OCI-LY3 (cell line): ENCODE measurements around the gene RELN.

ENCODE experiments used
- H2AFZ ChIP-seq: fragments of 200-600, 300-600 bp; shearing (Covaris generic); 2 replicates; pipeline ENCODE4 v1.6.0; 2014; ENCODE audit warnings: antibody characterized with exemption, low read depth, low read length
- H3K27ac ChIP-seq: fragments of 200-600, 300-600 bp; sonication (generic); 2 replicates; pipeline ENCODE4 v1.5.1; 2014; ENCODE audit warnings: mild to moderate bottlenecking, low read length, moderate library complexity, mixed read lengths
- H3K27me3 ChIP-seq: fragments of 200-600, 300-600 bp; sonication (generic); 2 replicates; pipeline ENCODE4 v1.6.1; 2014; ENCODE audit warnings: low read depth, low read length, mixed read lengths
- H3K36me3 ChIP-seq: fragments of 200-600, 300-600 bp; sonication (generic); replicated peaks from 2 replicates; pipeline ENCODE3; 2014; ENCODE audit warnings: low read depth, low read length, mixed read lengths
- H3K4me1 ChIP-seq: fragments of 300-600, 200-600 bp; sonication (generic); 2 replicates; pipeline ENCODE4 v1.6.1; 2014; ENCODE audit warnings: low read length, mixed read lengths
- H3K4me2 ChIP-seq: fragments of 200-600, 300-600 bp; sonication (generic); 2 replicates; pipeline ENCODE4 v1.6.1; 2014; ENCODE audit warnings: low read length, mixed read lengths
- H3K4me3 ChIP-seq: fragments of 300-600, 200-600 bp; sonication (generic); 2 replicates; pipeline ENCODE4 v1.5.1; 2014; ENCODE audit warnings: antibody characterized with exemption, mild to moderate bottlenecking, low read length, moderate library complexity
- H3K79me2 ChIP-seq: fragments of 300-600, 200-600 bp; shearing (Covaris generic); 2 replicates; pipeline ENCODE4 v1.6.1; 2014; ENCODE audit warnings: mild to moderate bottlenecking, low read length, mixed read lengths
- H3K9ac ChIP-seq: fragments of 300-600, 200-600 bp; shearing (Covaris generic); 2 replicates; pipeline ENCODE4 v1.6.0; 2014; ENCODE audit warnings: mild to moderate bottlenecking, low read length, moderate library complexity
- H3K9me3 ChIP-seq: fragments of 200-600, 300-600 bp; shearing (Covaris generic); 2 replicates; pipeline ENCODE4 v1.6.1; 2014; ENCODE audit warnings: low read length, mixed read lengths; ENCODE audit not compliant: insufficient read depth
- H4K20me1 ChIP-seq: fragments of 200-600, 300-600 bp; sonication (generic); 2 replicates; pipeline ENCODE4 v1.6.1; 2016; ENCODE audit warnings: low read length, mixed read lengths; ENCODE audit not compliant: insufficient read depth
- EZH2phosphoT487 ChIP-seq: fragments of 200-600 bp; shearing (Covaris generic); IDR thresholded peaks from 2 replicates; pipeline ENCODE4 v1.6.1; 2018; ENCODE audit warnings: antibody characterized with exemption, mixed run types, low read depth
- TF ChIP-seq, protein P1 (sequence below): fragments of 200-600, 300-600 bp; sonication (generic); IDR thresholded peaks from 2 replicates; pipeline ENCODE4 v1.5.1; 2014; ENCODE audit warnings: antibody characterized with exemption, low read length, low read depth

The RELN gene

DNA sequence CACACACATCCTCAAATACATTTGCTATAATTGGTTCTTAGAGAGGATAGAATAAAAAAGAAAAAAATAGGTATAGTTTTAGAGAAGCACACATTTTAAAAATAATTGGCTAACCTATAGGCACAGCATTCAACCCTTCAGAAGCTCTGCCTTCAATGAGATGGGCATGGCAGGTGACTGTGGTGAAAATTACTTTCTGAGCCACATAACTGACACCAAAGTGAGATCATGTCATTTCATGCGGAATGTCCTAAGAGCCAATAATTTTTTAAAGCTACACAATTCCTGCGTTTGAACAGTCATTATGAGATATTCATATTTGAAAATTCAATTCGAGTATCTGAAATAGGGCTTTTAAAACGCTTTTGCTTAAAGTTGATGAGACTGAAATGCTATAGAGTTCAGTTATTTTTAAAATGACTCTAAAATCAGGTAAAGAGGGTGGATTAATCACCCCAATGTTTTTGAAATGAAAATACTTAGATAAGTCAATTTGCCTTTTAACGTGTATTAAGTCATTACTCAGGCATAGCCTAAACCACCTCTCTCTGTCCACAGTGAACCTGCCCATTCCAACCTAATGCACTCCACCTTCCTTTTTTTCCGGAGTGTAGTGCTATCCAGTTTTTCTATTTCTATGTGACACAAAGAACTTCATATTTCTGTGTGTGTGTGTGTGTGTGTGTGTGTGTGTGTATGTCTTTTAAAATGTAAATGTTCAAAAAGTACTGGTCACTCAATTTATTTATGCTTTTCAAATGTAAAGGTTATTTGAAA is 6.1 kb downstream of the RELN start:
- H3K79me2 ChIP-seq, result no peaks in the 10 kb centered on the region
- TF ChIP-seq, protein P1, sequence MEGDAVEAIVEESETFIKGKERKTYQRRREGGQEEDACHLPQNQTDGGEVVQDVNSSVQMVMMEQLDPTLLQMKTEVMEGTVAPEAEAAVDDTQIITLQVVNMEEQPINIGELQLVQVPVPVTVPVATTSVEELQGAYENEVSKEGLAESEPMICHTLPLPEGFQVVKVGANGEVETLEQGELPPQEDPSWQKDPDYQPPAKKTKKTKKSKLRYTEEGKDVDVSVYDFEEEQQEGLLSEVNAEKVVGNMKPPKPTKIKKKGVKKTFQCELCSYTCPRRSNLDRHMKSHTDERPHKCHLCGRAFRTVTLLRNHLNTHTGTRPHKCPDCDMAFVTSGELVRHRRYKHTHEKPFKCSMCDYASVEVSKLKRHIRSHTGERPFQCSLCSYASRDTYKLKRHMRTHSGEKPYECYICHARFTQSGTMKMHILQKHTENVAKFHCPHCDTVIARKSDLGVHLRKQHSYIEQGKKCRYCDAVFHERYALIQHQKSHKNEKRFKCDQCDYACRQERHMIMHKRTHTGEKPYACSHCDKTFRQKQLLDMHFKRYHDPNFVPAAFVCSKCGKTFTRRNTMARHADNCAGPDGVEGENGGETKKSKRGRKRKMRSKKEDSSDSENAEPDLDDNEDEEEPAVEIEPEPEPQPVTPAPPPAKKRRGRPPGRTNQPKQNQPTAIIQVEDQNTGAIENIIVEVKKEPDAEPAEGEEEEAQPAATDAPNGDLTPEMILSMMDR, result no peak
- no peak for TF ChIP-seq EZH2phosphoT487
- no peak overlapping the region for H3K4me2 ChIP-seq
- H3K4me3 ChIP-seq, result no peak overlapping the region
- no peak overlapping the region for H2AFZ ChIP-seq
- H3K27ac ChIP-seq, result no peak overlapping the region
- peaks cover 24% of the 10 kb centered on the region for H3K27me3 ChIP-seq
- H3K36me3 ChIP-seq, result no peaks in the 10 kb centered on the region
- H3K9me3 ChIP-seq, result no peaks in the 10 kb centered on the region
- H3K4me1 ChIP-seq, result no peaks in the 10 kb centered on the region
- no peak overlapping the region for H3K9ac ChIP-seq
- H4K20me1 ChIP-seq, result no peaks in the 10 kb centered on the region

DNA sequence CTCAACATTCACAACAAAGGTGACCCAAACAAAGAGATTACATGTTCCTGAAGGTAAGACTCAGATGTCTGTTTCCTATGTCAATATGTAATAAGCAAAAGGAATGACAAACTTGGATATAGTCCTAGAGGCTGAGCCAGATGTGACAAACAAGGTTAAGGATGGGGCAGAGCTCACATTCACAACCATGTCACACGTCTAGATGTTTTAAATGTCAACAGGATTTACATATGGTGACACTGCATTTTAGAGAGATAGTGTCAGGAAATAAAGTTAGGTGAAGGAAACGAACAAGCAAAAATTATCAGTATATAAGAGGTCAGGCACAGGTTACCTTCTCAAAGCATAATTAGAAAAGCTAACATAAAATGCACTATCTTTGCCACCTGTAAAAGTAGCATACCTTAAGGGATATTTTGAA is 8.4 kb downstream of the RELN start:
- no peaks in the 10 kb centered on the region for H3K9me3 ChIP-seq
- no peak overlapping the region for H2AFZ ChIP-seq
- no peak for TF ChIP-seq EZH2phosphoT487
- TF ChIP-seq, protein P1, result no peak
- H3K27ac ChIP-seq, result no peak overlapping the region
- no peaks in the 10 kb centered on the region for H4K20me1 ChIP-seq
- no peaks in the 10 kb centered on the region for H3K4me1 ChIP-seq
- no peak overlapping the region for H3K9ac ChIP-seq
- H3K4me2 ChIP-seq, result no peak overlapping the region
- no peaks in the 10 kb centered on the region for H3K36me3 ChIP-seq
- H3K4me3 ChIP-seq, result no peak overlapping the region
- H3K27me3 ChIP-seq, result peaks cover 24% of the 10 kb centered on the region
- no peaks in the 10 kb centered on the region for H3K79me2 ChIP-seq

DNA sequence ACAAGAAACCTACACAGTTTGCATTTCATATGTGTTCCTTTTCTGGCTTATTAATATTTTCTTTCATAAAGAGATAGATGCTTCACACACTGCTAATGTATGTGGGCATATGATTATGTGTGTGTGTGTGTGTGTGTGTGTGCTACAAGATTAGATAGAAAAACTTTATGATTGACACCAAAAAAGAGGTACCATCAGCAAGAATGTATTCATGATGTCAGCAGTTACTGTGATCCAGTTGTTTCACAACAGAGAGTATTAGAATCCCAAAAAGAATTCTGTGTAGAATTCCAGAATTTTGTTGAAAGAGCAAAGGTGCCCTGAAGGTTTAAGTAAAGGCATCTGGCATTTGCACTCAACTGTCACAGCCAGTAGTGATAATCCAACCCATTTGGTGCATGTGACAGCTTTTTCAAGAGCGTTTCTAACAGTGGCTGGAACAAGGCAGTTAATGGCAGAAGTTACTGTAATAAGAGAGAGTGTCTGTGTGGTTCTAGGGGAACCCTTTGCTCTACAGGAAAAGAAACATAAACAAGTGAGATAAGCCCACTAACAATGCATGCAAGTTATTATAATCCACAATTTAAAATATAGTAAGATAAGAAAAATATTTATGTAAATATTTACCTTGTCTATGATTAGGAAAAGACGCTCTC is 16.6 kb downstream of the RELN start:
- no peak overlapping the region for H3K4me3 ChIP-seq
- no peak overlapping the region for H3K9ac ChIP-seq
- no peaks in the 10 kb centered on the region for H3K4me1 ChIP-seq
- H3K36me3 ChIP-seq, result no peaks in the 10 kb centered on the region
- no peaks in the 10 kb centered on the region for H3K79me2 ChIP-seq
- H3K4me2 ChIP-seq, result no peak overlapping the region
- no peak overlapping the region for H2AFZ ChIP-seq
- TF ChIP-seq EZH2phosphoT487, result no peak
- TF ChIP-seq, protein P1, result no peak
- no peaks in the 10 kb centered on the region for H3K9me3 ChIP-seq
- H3K27ac ChIP-seq, result no peak overlapping the region
- no peaks in the 10 kb centered on the region for H3K27me3 ChIP-seq
- H4K20me1 ChIP-seq, result no peaks in the 10 kb centered on the region

DNA sequence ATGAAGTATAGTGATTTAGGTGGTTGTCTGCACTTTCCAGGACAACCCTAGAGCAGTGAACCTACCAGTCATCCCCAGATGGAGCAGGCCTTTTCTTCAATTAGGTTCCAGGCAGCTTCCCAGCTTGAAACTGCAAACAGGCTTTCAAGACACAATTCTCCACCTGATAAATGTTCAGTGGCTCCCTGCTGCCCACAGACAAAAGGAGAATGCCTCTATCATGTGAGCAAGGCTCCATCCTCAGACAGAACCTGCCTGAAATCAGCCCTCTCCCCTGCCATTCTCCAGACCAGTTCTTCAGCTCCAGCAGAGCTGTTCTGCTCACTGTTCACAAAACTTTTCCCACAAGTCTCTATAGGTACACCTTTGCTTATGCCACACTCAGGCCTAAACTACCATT is 22.1 kb downstream of the RELN start:
- no peaks in the 10 kb centered on the region for H3K9me3 ChIP-seq
- TF ChIP-seq, protein P1, result no peak
- no peak for TF ChIP-seq EZH2phosphoT487
- H2AFZ ChIP-seq, result no peak overlapping the region
- H3K27me3 ChIP-seq, result no peaks in the 10 kb centered on the region
- H3K4me1 ChIP-seq, result no peaks in the 10 kb centered on the region
- no peak overlapping the region for H3K4me2 ChIP-seq
- H3K79me2 ChIP-seq, result no peaks in the 10 kb centered on the region
- H3K27ac ChIP-seq, result no peak overlapping the region
- H3K36me3 ChIP-seq, result no peaks in the 10 kb centered on the region
- no peaks in the 10 kb centered on the region for H4K20me1 ChIP-seq
- H3K9ac ChIP-seq, result no peak overlapping the region
- no peak overlapping the region for H3K4me3 ChIP-seq
